MM.1S (cell line): ENCODE results near the gene CCDC146.

ENCODE experiments used
- EZH2 ChIP-seq: fragments of 300-600 bp; sonication (generic); optimal IDR thresholded peaks from 2 replicates; pipeline ENCODE3; 2017; ENCODE audit warnings: low read depth, mild to moderate bottlenecking, antibody characterized with exemption, low read length, mixed read lengths
- EZH2phosphoT487 ChIP-seq: fragments of 300-600 bp; sonication (generic); IDR thresholded peaks from 2 replicates; pipeline ENCODE4 v1.6.1; 2018; ENCODE audit warnings: antibody characterized with exemption, low read length
- TF ChIP-seq, protein P1 (sequence below): fragments of 300-600 bp; sonication (generic); IDR thresholded peaks from 2 replicates; pipeline ENCODE4 v1.5.1; 2016; ENCODE audit warnings: antibody characterized with exemption, low read length, mixed read lengths

DNA sequence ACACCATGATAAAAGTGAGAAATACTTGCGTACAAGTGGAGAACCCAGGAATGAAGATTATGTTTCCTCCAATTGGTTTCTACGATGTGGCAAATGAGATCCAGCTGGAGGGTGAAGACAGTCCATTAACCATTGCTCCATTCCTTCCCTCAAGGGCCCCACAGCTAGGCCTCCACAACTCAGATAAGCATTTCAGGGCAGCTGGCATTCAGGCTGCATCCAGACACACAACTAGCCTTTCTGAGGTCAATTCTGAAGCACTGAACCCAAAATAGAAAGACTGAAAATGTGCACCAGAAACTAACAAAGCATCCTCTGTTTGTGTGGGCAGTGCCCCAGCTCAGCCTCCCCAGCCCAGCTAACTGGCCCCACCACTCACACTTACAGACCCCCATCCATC, 198.9 kb downstream of the CCDC146 start:
- TF ChIP-seq EZH2 (no peak), EZH2phosphoT487 (no peak)
- TF ChIP-seq, protein P1, sequence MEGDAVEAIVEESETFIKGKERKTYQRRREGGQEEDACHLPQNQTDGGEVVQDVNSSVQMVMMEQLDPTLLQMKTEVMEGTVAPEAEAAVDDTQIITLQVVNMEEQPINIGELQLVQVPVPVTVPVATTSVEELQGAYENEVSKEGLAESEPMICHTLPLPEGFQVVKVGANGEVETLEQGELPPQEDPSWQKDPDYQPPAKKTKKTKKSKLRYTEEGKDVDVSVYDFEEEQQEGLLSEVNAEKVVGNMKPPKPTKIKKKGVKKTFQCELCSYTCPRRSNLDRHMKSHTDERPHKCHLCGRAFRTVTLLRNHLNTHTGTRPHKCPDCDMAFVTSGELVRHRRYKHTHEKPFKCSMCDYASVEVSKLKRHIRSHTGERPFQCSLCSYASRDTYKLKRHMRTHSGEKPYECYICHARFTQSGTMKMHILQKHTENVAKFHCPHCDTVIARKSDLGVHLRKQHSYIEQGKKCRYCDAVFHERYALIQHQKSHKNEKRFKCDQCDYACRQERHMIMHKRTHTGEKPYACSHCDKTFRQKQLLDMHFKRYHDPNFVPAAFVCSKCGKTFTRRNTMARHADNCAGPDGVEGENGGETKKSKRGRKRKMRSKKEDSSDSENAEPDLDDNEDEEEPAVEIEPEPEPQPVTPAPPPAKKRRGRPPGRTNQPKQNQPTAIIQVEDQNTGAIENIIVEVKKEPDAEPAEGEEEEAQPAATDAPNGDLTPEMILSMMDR: no peak
